Left lobe of liver (tissue), 2 donors: Measurements from ENCODE around the gene ITGB1BP1. TPM values are rescaled to one million over a fixed set of nuclear protein-coding genes. Genes with fewer than 3 reads are reported as not detected.

Source experiments
- ATAC-seq: fragments of 200-7000 bp; cut with Tn5 transposase; one replicate; pipeline ENCODE4 v1.9.1; 2020; ENCODE audit warnings: mild to moderate bottlenecking, moderate library complexity
- DNase-seq: peaks from one replicate; pipeline ENCODE4 v3.0.0-alpha.2; 2020; ENCODE audit warnings: low spot score
- total RNA-seq: library from RNA; stranded (reverse); gene quantifications from one replicate; pipeline ENCODE4 v1.2.1, GENCODE V29; 2021
- donor health status: DM: no; HTN: no; CAD: no; lungs with moderate emphysema.
- donor health status: DM: no; HTN: yes; CAD: no.

The ITGB1BP1 gene
- total RNA-seq, 1 donor from 2014 or later = 28.6 TPM

DNA sequence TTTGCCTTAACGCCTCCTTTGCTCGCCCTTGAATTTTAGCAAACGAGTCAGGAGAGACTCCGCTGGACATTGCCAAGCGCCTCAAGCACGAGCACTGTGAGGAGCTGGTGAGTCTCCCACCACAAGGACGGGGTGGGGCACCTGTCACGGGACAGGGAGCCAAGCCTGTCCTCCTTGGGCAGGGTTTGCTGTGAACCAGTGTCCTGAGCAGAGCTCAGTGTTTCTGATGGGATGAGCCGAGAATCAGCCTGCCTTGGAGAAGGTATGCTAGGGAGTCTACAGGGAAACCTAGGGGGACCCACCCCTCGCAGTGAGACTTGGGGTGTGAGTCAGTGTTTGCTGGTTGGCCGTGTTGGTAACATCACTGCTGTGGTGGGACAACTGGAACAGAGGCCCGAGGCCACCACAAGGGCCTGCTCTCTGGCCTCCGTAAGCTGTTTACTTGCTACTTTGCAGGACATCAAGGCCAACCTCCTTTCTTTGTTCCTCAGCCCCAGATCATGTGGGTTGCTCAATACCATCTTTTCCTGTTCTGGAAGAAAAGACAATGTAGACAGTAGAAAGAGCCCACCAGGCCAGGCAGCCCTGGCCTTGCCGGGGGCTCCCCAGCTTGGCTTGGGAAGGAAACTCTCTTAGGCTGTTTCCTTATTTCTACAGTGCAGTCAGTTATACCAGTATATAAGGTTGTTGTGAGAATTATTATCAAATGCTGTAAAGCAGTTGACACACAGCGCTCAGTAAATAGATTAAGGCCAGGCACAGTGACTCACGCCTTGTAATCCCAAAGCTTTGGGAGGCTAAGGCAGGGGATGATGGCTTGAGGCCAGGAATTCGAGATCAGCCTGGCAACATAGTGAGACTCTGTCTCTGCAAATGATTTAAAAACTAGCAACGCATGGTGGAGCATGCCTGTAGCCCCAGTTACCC, 42.4 kb downstream of the ITGB1BP1 start:
- ATAC-seq (no peak), DNase-seq (no peak)

DNA sequence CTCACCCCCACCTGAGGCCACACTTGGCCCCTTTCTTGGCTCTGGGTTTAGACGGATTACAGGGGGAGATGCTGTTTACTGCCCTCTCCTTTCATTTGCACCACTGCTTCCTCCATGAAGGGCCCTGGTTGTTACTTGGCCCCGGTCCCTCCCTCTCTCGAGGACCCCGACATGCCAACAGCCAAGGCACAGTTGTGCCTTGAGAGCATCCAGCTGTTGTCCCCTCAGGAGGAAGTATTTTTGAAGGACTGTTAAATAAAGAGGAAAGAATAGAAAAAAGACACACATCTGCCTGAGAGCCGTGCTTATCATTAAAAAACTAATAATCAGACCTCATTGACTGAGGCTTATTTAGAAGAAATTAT, 44.0 kb downstream of the ITGB1BP1 start:
- no peak for DNase-seq
- no peak for ATAC-seq

GRCh38 chr2:9378433-9379390, 44.6 kb downstream of the ITGB1BP1 start:
- ATAC-seq (peak; percentile 28), DNase-seq (no peak)

- DNase-seq (no peak), ATAC-seq (no peak)
Measured at GRCh38 chr2:9377461-9378097, 45.7 kb downstream of the ITGB1BP1 start.

DNA sequence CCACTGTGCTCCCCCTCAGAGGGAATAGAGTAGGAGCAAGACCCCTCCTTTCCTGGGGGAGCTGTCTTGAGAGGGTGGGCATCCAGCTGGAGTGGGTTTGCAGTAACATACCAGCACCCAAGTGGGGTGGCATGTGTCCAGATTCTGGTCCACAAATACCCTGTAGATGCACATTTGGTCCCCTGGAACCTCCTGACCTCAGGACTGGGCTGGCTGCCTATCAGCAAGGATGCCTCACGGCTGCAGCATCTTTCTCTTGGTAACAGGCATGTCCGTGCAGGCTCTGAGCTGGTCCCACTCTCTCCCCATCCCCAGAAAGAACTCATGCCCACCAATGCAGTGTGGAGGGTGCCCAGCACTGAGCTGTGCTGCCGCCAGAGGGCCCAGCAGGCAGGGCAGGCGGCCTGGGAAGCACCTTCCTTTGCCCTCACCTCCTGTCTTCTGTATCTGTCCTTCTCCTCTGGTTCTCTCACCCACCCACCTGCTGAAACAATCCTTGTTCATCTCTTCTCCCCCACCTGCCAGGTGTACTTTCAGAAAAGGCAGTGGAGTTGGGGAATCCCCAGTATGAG, 47.4 kb downstream of the ITGB1BP1 start:
- DNase-seq (no peak), ATAC-seq (no peak)

DNA sequence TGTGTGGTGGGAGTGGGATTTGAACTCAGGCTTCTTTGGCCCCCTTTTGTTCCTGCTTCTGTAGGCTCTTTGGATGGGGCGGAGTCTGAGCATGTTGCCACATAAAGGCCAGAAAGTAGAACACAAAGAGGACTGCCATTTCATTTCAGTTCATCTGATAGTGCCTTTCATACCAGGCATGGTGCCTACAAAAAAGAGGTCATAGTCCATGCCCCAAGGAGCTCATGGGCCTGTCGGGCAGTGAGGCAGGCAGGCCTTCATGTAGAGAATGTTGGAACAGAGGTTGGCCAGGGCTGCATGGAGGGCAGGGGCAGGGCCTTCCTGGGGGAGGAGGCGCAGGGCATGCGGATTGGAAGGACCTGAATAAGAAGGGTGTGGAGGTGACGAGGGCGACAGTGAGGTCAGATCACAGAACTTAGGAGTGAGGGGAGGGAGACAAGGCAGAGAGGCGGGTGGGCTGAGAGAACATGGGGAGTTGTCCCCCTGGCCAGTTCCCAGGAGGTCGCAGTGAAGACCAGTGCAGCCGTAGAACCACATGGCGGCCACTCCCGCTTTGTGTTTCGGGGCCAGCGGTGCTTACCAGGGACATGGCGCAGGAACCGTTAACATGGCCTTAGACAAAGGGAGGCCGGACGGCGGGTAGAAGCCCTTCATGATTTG, 49.1 kb downstream of the ITGB1BP1 start:
- no peak for DNase-seq
- peak; percentile 77 for ATAC-seq

- peak; percentile 56 for ATAC-seq
- no peak for DNase-seq
Measured at GRCh38 chr2:9373476-9373875, 49.9 kb downstream of the ITGB1BP1 start.

DNA sequence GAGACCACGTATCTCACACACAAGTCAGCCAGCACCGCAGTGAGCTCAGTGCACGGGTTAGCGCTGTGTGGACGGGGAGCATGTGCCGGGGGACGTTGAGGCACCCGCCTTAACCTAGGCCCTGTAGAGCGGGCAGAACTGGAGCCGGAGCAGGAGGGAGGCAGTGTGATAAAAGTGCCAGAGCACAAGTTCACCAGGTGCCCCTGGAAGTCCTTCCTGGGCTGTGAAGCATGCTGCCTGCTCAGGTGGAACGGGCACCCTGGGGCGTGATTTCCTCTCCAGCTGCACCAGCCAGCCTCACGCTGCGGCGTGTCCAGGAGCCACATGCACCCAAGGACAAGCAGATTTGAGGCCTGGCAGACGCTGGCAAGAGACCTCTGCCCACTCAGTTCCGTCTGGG, 50.3 kb downstream of the ITGB1BP1 start:
- no peak for DNase-seq
- ATAC-seq = peak; percentile 8

GRCh38 chr2:9370746-9371145, 52.6 kb downstream of the ITGB1BP1 start:
- ATAC-seq (no peak), DNase-seq (no peak)

GRCh38 chr2:9366026-9366425, 57.3 kb downstream of the ITGB1BP1 start:
- DNase-seq (no peak), ATAC-seq (no peak)

GRCh38 chr2:9365498-9366019, 57.8 kb downstream of the ITGB1BP1 start:
- ATAC-seq = no peak
- DNase-seq = no peak

GRCh38 chr2:9364791-9365497, 58.4 kb downstream of the ITGB1BP1 start:
- DNase-seq = no peak
- no peak for ATAC-seq

DNA sequence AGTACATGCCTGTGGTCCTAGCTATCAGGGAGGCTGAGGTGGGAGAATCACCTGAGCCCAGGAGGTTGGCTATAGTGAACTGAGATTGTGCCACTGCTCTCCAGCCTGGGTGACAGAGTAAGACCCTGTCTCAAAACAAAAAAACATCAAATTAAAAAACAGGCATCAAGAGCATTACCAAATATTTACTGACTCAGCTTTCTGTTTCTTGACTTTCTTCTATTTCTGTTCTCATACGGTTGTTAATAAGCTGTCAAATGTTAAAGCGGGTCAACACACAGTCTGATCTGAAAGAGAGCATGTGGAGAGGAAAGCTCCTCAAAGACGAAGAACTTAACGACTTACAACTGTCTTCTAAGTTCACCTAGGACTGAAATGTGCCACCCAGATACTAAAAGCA, 59.0 kb downstream of the ITGB1BP1 start:
- no peak for ATAC-seq
- DNase-seq = no peak

- DNase-seq = no peak
- ATAC-seq = no peak
Measured at GRCh38 chr2:9360701-9361100, 62.6 kb downstream of the ITGB1BP1 start.

- DNase-seq (no peak), ATAC-seq (no peak)
Measured at GRCh38 chr2:9360110-9360509, 63.2 kb downstream of the ITGB1BP1 start.

- DNase-seq = no peak
- ATAC-seq = no peak
Measured at GRCh38 chr2:9359463-9359862, 63.9 kb downstream of the ITGB1BP1 start.

DNA sequence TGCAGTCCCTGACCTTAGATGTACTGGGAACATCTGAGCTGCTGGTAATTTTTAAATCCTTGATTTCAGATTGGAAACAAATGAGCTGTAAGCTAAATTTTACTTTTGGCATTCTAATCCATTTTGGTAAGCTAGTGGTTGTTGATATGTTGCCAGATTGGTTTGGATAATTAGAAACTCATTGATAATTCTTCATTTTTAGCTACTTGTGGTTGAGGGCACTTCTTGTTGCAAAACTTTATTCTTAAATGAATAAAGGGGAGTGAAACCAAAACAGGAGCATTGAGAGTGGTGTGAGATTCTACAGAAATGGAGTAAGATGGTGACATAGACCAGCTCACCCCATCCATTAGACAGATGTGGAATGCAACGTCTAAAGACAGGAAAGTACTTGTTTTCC, 64.5 kb downstream of the ITGB1BP1 start:
- DNase-seq (no peak), ATAC-seq (no peak)

GRCh38 chr2:9356261-9356660, 67.1 kb downstream of the ITGB1BP1 start:
- ATAC-seq (no peak), DNase-seq (no peak)

- DNase-seq = no peak
- no peak for ATAC-seq
Measured at GRCh38 chr2:9355716-9356115, 67.6 kb downstream of the ITGB1BP1 start.
